SK-N-SH treated with all-trans-retinoic acid at 6 μM for 48 hours (cell line): ENCODE measurements around the gene MMP17.

ENCODE experiments used
- BACH2 ChIP-seq: fragments of 250-450 bp; sonication (Bioruptor Pico); IDR thresholded peaks from 2 replicates; pipeline ENCODE4 v1.9.0; 2021; ENCODE audit warnings: mild to moderate bottlenecking, borderline replicate concordance
- CSRNP3 ChIP-seq: fragments of 250-450 bp; sonication (Bioruptor Pico); IDR thresholded peaks from 2 replicates; pipeline ENCODE4 v1.5.1; 2021; ENCODE audit warnings: mild to moderate bottlenecking, moderate library complexity
- ISL1 ChIP-seq: fragments of 250-450 bp; sonication (Bioruptor Pico); IDR thresholded peaks from 2 replicates; pipeline ENCODE4 v2.1.2; 2022; ENCODE audit warnings: mild to moderate bottlenecking, moderate library complexity
- PATZ1 ChIP-seq: fragments of 250-450 bp; sonication (Bioruptor Pico); IDR thresholded peaks from 2 replicates; pipeline ENCODE4 v1.8.0; 2020; ENCODE audit warnings: mild to moderate bottlenecking, moderate library complexity, borderline replicate concordance
- RARB ChIP-seq: fragments of 250-450 bp; sonication (Bioruptor Pico); IDR thresholded peaks from 2 replicates; pipeline ENCODE4 v1.8.0; 2021; ENCODE audit warnings: mild to moderate bottlenecking, moderate library complexity
- TOX ChIP-seq: fragments of 250-450 bp; sonication (Bioruptor Pico); IDR thresholded peaks from 2 replicates; pipeline ENCODE4 v1.8.0; 2021; ENCODE audit warnings: mild to moderate bottlenecking, moderate library complexity, borderline replicate concordance
- ZFP3 ChIP-seq: fragments of 250-450 bp; sonication (Bioruptor Pico); IDR thresholded peaks from 2 replicates; pipeline ENCODE4 v1.5.0; 2020; ENCODE audit warnings: mild to moderate bottlenecking, moderate library complexity

GRCh38 chr12:131801254-131801866 lies 26.8 kb upstream of the MMP17 start:
- no peak for TF ChIP-seq BACH2 (CRISPR knock-in tag)
- TF ChIP-seq TOX (CRISPR knock-in tag) = no peak
- TF ChIP-seq PATZ1 (CRISPR knock-in tag) = no peak
- TF ChIP-seq RARB (CRISPR knock-in tag) = no peak
- no peak for TF ChIP-seq ZFP3 (CRISPR knock-in tag)
- TF ChIP-seq CSRNP3 = no peak
- TF ChIP-seq ISL1 (CRISPR knock-in tag) = no peak
